ENCODE data around the gene MSMO1.

GRCh38 chr4:165293927-165294649 is 33.4 kb upstream of the MSMO1 start:
- TF ChIP-seq CTCF (conservative IDR thresholded peaks at IDR 0.05; ENCODE audit: low read depth in 2 of 2) (no peak), REST (IDR thresholded peaks at IDR 0.05; ENCODE audit: unreplicated experiment) (no peak), POLR2AphosphoS5 (IDR thresholded peaks at IDR 0.05; ENCODE audit: low read depth) (no peak), CREB1 (CRISPR knock-in tag; IDR thresholded peaks at IDR 0.05; ENCODE audit: low read depth) (no peak), EZH2 (IDR thresholded peaks at IDR 0.05; ENCODE audit: low read depth, unreplicated experiment) (no peak), STAT1 (IDR thresholded peaks at IDR 0.05; ENCODE audit: unreplicated experiment) (no peak), EZH2phosphoT487 (IDR thresholded peaks at IDR 0.05; ENCODE audit: unreplicated experiment) (no peak), ETS1 (IDR thresholded peaks at IDR 0.05) (no peak), NANOG (IDR thresholded peaks at IDR 0.05; ENCODE audit: borderline replicate concordance) (no peak)

Data from GM23338 (cell line).